Adipose tissue (tissue), 3 donors: ENCODE measurements around the gene HSPH1. TPM values are rescaled to one million over a fixed set of nuclear protein-coding genes. Genes with fewer than 3 reads are reported as not detected.
"Not testable (repeated sequence)": the region's sequence is repeated elsewhere in the genome, so short reads cannot be mapped to it uniquely, and the experiment has no call there.

Experiments used
- H3K27ac ChIP-seq: one replicate; pipeline ENCODE4 v1.5.1; 2013; ENCODE audit warnings: low read depth, low read length
- WGBS, 3 donors: extraction: QIAGEN DNeasy Blood & Tissue Kit; methylation state at CpG; one replicate each; pipeline ENCODE4 v1.1.7; 2013; 5-methylcytosine and 5-hydroxymethylcytosine counted together
- polyA plus RNA-seq, 3 donors: library from polyadenylated mRNA; stranded (reverse); fragments of 200-250 nt; gene quantifications; one replicate each; pipeline ENCODE4 v1.2.3, GENCODE V29; 2013
- donor health status: healthy with polysubstance abuse.
- donor health status: Bipolar disorder and iron deficiency.
- donor health status: healthy.

HSPH1 gene
- polyA plus RNA-seq, 3 donors = 8.8 to 48.6 (median 32.7) TPM

DNA sequence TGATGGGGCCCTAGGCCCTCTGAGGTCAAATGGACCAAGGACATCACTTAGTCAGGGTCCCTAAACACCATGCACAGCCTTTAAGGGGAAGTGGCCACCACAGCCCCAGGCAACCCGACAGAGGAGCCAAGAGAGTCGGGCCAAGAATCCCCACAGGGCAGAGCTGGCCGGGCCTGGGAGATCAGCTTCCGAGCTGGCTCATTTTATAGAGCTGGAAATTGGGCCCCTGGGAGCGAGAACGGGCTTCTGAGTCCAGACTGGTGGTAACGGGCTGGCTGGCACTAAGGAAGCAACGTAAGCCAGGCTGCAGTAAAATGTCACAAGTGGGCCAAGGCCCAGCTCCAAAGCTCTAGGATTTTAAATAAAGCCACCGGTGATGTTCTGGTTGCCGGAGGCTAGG, 51.1 kb downstream of the HSPH1 start:
- WGBS, 3 donors = 61 to 88% (median 79%) methylated on average over 10 of the region's 10 CpGs
- no peak overlapping the region for H3K27ac ChIP-seq

DNA sequence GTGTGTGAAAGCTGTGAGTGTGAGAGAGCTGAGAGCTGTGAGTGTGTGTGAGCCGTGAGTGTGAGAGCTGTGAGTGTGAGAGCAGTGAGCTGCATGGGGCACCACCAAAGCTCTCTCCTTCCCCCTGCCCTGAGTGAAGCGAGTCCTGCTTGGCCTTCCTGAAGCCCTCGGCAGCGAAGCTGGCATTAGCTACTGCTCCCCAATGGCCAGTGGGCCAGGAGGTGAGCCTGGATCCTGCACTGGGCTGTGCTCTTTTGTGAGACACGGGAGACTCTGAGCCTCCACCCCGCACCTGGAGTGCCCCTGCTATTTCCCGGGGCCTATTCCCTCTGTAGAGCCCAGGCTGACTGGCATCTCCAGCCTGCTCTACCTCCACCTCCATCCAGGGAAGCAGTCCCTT, 51.5 kb downstream of the HSPH1 start:
- 64 to 93% (median 89%) methylated on average over 7 of the region's 7 CpGs for WGBS, 3 donors
- no peak overlapping the region for H3K27ac ChIP-seq

DNA sequence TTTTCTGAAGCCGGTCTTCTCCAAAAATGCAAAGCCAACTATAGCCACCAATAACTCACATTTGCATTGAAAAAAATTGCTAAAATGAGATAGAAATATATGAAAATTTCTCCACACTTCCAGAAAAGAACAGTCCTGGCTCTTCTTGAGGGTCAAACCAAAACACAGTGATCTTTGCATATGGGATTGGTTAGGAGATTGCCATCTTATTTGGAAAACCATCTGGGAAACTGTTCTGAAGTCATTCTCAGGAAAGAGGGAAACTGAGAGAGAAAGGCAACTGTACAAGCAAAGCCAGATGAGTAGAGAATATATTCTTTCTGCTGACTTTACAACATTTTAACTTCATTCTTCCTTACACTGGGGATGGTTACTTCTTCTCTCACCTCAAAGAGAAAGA, 54.6 kb downstream of the HSPH1 start:
- 88 to 97% (median 96%) methylated on average over 1 of the region's 1 CpG for WGBS, 3 donors
- H3K27ac ChIP-seq = no peak overlapping the region

DNA sequence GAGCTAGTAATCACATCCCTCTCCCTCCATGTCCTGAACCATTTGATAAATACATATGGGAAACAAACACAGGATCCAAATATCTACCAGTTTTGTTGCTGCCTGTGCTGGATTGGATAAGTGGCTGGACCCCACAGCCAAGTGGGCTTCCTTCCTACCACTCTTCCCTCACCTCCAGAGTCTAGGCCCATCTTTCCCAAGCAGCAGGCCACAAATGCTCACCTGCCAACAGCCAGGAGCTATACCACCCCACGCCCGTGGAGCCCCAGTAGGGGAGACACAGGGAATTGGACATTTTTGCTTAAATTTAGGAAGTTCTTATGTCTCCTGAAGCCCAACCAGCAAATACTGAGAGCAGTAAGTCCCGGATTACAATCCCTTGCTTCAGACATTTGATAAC, 55.8 kb downstream of the HSPH1 start:
- H3K27ac ChIP-seq = no peak overlapping the region
- WGBS, 3 donors = 80 to 95% (median 92%) methylated on average over 3 of the region's 3 CpGs

DNA sequence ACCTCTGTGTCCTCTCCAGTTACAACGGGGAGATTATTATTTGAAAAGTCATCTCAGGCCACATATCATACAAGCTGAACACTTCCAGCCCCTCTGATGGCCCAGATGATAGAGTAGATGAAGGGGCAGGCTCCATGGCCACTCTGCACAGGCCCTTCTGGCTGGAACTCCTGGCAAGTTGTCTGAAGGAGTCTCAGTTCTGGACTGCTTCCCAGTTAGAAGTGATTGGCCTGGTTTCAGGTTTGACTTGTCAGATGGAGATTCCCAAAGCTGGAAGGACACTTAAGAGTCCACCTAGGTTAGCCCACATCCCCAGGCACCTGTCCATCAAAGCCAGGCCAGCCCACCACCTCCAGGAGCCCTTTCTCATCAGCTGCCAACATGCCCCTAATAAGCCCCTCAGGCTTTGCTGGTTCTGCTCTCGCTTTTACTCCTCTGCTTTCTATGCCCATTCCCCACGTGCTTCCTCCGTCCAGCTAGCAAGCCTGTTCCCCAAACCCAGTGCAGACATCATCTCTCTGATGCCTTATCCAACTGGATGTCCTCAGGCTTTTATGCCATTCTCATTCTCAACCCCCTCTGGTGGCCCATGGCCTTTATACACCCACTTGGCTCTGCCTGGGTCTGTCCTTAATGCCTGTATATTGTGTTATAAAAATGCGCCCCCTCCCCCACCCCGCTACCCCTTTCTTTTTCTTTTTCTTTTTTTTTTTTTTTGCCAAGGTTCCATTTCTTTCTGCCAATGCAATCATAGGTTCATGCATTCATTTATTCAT, 56.5 kb downstream of the HSPH1 start:
- WGBS, 3 donors = 79 to 90% (median 87%) methylated on average over 6 of the region's 6 CpGs
- H3K27ac ChIP-seq = no peak overlapping the region

DNA sequence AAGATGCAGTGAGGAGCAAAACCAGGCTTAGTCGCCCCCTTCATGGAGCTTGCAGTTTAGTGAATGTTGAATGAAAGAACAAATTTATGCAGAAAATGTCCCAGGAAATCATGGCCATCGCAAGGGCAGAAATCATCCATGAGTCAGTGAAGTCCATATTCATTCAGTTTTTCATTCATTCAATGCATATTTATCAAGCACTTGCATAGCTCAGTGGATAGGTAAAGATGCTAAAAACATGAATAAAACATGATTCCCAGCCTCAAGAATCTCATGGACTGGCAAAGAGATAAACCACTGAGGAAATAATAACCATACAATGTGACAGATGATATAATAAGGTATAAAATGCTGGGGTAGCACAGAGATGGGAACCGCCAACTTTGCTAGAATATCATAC, 58.8 kb downstream of the HSPH1 start:
- 89 to 94% (median 94%) methylated on average over 3 of the region's 3 CpGs for WGBS, 3 donors
- H3K27ac ChIP-seq = no peak overlapping the region

DNA sequence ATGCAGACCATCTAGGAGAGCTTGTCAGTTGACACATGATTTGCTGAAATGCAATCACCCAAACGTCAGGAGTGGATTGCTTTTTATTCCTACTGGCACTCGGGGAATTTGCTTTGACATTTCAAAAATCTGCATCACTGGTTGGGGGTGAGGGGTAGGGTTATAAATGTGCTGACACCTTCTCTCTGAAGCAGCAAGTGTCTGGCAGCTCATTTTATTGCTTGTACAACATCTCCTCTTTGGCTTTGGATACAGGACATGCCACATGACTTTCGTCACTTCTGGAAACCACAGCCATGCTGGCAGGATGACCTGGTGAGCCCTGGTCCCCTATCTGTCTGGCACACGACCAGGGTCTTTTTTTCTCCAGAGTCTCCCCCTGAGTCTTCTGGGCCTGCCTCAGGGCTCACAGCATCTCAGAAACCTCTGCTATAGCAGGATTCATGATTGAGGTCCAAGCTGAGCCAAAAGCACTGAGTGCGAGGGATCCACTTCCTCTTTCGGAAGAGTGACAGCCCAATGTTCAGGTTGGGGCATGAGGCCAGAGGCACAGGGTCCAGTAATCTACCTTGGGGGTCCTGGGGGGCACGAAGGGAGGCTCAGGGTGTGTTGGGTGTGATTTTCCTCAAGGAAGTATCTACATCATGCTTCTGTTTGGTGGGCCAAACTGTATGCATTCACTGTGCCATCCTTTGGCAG, 60.1 kb downstream of the HSPH1 start:
- no peak overlapping the region for H3K27ac ChIP-seq
- WGBS, 3 donors = 50 to 57% (median 51%) methylated on average over 7 of the region's 7 CpGs

DNA sequence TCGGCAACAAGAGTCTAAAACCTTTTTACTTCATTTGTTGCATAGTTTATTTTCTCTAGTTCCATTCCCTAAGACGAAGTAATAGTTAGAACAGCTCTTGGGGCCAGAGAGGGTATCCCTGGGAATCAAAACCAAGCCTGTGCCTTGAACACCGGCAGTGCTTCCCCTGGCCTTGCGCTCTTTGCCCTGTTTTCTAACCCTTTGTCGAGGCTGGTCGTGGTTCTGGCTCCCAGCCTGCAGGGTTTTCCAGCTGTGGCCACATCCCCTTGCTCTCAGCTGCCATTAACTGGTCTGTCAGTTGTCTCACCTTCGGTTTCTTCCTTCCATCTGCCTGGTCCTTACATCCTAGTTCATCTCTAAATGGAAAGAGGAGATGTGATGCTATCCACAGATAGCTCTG, 61.0 kb downstream of the HSPH1 start:
- 53 to 61% (median 61%) methylated on average over 7 of the region's 7 CpGs for WGBS, 3 donors
- no peak overlapping the region for H3K27ac ChIP-seq

DNA sequence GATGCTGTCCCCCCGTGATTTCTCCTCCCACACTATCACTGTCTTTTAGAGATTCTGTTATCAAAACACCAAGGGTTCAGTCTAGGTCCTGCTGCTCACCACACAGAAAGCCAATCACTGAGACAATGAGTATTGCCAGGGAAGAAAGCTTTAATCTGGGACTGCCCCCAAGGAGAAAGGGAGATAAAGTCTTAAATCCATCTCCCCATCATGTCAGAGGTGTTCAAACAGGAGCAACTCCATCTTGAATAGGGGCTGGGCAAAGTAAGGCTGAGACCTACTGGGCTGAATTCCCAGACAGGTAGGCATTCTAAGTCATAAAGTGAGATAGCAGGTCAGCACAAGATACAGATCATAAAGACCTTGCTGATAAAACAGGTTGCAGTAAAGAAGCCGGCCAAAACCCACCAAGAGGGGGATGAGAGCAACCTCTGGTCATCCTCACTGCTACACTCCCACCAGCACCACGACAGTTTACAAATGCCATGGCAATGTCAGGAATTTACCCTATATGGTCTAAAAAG, 63.7 kb downstream of the HSPH1 start:
- 41 to 46% (median 44%) methylated on average over 3 of the region's 3 CpGs for WGBS, 3 donors

DNA sequence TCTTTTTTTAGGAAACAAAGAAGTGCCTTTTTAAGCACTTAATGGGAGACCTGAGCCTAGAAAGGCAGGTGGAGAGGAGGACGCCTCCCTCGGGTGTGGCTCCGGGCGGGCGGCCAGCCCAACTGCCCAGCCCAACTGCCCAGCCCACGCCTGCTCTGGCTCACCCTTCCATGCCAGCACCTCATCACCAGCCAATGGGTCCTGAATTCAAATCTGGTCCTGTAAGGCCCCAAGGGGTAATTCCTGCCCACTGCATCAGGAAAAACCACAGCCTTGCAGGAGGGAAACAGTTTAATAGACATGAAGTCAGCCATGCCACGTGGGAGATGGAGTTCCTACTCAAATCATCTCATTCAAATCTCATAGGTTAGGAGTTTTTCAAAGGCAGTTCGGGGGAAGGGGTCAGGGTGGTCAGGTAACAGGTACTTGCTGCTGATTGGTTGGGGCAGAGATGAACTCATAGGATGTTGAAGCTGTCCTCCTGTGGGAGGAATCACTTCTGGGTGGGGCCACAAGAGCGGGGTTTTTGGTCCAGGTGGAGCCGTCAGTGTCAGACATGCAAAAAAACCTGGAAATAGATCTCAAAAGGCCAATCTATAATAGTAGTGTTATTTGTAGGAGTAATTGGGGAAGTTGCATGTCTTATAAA, 64.9 kb downstream of the HSPH1 start:
- H3K27ac ChIP-seq = no peak overlapping the region
- WGBS, 3 donors = 68 to 79% (median 78%) methylated on average over 10 of the region's 10 CpGs

More for the DNA sequence above, 63.7 kb downstream of the HSPH1 start:
- not testable (repeated sequence) for H3K27ac ChIP-seq

DNA sequence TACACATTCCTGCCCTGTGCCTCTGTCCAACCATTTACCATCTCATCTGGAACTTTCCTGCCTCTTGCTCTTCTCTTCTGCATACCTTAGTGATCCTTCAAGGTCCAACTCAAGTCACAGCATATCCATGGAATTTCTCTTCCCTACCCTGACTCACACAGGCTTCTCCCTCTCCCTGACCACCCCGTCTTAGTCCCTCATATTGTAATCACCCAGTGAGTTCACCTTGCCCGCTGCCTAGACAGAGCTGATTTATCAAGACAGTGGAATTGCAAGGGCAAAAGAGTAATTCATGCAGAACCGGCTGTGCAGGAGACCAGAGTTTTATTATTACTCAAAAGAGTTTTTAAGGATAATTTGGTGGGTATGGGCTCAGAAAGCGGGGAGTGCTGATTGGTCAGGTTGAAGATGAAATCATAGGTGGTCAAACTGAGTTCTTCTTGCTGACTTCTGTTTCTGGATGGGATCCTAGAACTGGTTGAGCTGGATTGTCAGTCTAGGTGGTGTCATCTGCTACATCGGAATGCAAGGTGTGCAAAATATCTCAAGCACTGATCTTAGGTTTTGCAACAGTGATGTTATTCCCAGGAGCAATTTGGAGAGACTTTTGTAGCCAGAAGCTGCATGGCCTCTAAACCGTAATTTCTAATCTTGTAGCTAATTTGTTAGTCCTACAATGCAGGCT, 67.2 kb downstream of the HSPH1 start:
- 74 to 90% (median 82%) methylated on average over 6 of the region's 6 CpGs for WGBS, 3 donors
- no peak overlapping the region for H3K27ac ChIP-seq

DNA sequence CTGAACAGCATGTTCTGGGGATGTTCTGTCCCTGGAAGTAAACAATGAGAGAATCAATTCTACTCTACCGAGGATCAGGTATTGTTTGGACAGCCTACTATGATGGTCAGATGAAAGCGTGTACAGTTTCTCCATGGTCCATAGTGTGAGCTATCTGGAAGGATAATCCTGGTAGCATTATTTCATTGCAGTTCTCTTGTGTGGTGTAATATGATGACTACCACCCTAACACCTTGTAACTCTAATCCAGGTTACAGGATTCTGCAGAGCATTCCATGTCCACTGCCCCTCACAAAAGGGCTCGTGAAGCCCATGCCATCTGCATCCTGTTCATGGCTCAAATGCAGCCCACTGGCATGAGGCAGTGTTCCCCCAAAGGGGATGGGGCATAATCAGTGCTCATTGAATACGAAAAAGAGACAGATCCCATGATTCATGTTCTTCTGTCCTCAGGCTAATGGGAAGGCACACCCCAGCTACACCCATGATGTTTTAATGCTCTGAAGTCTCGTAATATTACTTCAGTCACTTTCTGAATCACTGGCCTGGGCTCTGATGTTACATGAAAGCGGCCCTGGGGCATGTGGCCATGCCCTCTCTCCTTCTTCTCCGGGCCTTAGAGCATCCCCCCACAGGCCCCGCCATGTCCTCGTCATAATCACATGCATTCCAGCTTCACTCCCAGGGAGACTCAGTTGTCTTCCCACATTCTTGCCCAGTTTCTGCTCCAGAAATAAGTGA, 68.4 kb downstream of the HSPH1 start:
- no peak overlapping the region for H3K27ac ChIP-seq
- 82 to 88% (median 85%) methylated on average over 9 of the region's 9 CpGs for WGBS, 3 donors

DNA sequence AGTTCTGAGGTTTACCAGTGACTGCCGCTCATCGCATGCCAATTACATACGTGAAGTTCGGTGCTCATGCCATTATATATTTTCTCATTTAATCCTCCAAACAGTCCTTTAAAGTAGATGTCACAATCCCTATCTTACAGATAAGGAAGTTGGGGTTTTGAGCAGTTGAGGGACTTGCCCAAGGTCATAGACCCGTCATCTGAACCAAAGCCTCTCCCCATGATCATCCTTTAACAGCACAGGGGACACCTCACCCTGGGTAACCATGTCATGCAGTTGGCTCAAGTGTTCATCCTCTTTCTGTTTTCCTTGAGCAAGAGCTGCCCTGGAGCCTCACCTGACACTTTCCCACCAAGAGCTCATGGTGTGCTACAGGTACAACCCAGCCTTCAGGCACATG, 69.1 kb downstream of the HSPH1 start:
- no peak overlapping the region for H3K27ac ChIP-seq
- WGBS, 3 donors = 76 to 85% (median 83%) methylated on average over 5 of the region's 5 CpGs

DNA sequence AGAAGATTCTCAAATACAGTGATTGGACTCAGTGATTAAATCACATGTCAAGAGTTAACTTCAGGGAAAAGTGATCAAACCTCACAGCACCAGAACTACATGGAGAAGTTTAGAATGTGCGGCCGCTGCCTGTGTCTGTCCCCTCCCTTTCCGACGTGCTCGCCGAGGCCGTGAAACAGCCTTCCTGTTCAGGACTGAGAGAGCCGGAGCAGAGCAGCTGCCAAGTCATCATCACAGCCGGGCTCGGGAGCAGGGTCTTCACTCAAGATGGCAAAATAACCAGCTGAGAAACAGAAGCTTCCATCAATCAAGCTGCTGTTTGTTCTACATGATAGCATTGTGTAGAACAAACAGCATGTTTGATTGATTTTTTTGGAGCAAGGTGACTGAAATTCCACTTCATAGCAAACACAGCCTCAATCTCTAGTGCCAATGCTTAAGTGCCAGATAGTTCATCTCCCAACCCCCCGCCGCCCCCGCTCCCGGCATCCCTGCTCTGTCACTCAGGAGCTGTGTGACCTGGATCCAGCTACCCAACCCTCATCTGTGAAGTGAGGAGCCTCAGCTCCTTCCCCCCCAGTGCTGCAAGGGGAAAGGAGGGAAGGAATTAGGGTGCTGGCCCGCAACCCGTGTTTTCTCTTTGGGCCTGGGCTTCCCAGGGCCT, 70.6 kb downstream of the HSPH1 start:
- WGBS, 3 donors = 11 to 40% (median 36%) methylated on average over 16 of the region's 16 CpGs

DNA sequence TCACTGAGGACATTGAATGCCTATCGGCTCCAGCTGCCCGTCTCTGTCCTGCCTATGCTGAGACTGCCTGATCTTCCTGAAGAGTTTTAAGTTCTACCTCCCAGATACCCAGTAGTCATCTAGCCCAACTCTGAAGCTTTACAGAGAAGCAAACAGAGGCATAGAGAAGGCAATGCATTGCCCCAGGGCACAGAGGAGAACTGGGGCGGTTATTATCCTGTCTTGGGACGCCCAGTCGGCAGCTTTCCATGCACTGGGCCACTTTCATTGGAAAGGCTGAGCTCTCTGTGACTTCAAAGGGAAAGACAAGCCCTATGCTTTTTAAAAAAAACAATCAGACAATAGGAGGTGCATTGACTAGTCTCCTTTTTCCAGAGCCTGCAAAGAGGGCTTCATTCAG, 71.6 kb downstream of the HSPH1 start:
- H3K27ac ChIP-seq = no peak overlapping the region
- WGBS, 3 donors = 81 to 96% (median 86%) methylated on average over 5 of the region's 5 CpGs

More for the DNA sequence above, 70.6 kb downstream of the HSPH1 start:
- H3K27ac ChIP-seq = no peak overlapping the region

DNA sequence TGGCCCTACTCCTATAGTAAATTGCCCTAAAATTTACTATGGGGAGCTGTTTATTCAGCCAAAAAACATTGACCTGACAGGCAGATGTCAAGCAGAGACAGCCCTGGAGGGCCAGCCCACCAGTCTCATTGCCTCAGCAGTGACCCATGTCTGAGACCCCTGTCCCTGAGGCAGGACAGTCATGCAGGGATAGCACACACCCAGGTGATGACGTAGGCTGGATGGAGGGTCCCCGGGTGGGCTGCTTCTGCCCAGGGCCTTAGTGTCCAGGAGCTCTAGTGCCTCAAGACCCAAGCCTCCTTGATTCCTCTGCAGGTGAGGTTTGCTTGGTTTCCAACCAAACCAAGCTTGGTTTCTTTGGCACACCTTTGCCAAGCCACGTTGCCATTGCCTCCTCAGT, 72.1 kb downstream of the HSPH1 start:
- H3K27ac ChIP-seq = no peak overlapping the region
- 86 to 93% (median 87%) methylated on average over 3 of the region's 3 CpGs for WGBS, 3 donors

DNA sequence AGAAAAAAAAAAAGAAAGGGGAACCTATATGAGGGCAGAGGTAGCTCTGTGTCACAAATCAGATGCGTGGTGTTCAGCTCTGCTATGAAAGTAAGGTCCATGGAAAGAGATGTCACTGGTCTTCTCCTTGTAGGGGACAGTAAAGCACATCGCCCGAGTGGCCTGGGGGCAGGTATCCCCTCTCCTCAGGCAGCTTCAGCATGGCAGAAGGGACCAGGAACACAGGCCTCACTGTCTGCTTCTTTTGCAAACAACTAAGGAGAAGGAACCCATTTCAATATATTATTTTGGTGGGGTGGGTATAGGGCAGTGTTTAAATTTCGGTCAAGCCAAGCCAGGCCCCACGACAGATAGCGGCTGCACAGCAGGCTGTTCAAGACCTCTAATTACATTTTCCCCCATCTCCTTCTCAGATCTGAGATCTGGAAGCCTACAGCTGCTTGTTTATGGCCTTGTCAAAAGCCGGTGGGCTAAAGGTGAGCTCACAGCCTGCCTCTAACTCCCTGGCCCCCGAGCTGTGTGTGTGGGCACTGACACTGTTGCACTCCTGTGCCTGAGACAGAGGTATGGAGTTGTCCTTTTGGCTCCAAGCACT, 72.8 kb downstream of the HSPH1 start:
- no peak overlapping the region for H3K27ac ChIP-seq
- WGBS, 3 donors = 88 to 92% (median 88%) methylated on average over 8 of the region's 8 CpGs
